Measurements from ENCODE around the gene EID3.

The EID3 gene

GRCh38 chr12:104319028-104319427 lies 15.5 kb downstream of the EID3 start:
- no peaks in the 10 kb centered on the region for H3K9me3 ChIP-seq (ENCODE audit: insufficient read depth, low read length)
- no peak overlapping the region for H3K4me2 ChIP-seq (ENCODE audit: low read depth, low read length, poor library complexity, severe bottlenecking)
- no peaks in the 10 kb centered on the region for H3F3A ChIP-seq (ENCODE audit: insufficient read depth)
- no peak overlapping the region for H3K27ac ChIP-seq (ENCODE audit: low read depth, low read length)
- H3K79me2 ChIP-seq (ENCODE audit: insufficient read depth, low read length) = no peaks in the 10 kb centered on the region
- H4K20me1 ChIP-seq (ENCODE audit: low read depth, low read length) = no peaks in the 10 kb centered on the region
- H3K36me3 ChIP-seq (ENCODE audit: low read length) = peaks cover 53% of the 10 kb centered on the region
- TF ChIP-seq CTCF (IDR thresholded peaks at IDR 0.05; ENCODE audit: insufficient read depth, low read length, poor library complexity, severe bottlenecking) (no peak), EZH2phosphoT487 (conservative IDR thresholded peaks at IDR 0.05; ENCODE audit: low read length) (no peak)
- H3K4me3 ChIP-seq (ENCODE audit: insufficient read depth, low read length, poor library complexity, severe bottlenecking) = no peak overlapping the region
- H2AFZ ChIP-seq (ENCODE audit: low read depth, low read length, severe bottlenecking) = no peak overlapping the region
- H3K9me2 ChIP-seq (replicated peaks; ENCODE audit: insufficient read depth, low read length) = no peaks in the 10 kb centered on the region
- no peak overlapping the region for H3K9ac ChIP-seq (ENCODE audit: low read length)
- no peaks in the 10 kb centered on the region for H3K27me3 ChIP-seq (ENCODE audit: low read length)

GRCh38 chr12:104319918-104320626 lies 16.5 kb downstream of the EID3 start:
- H3K9me3 ChIP-seq (ENCODE audit: insufficient read depth, low read length) = no peaks in the 10 kb centered on the region
- H3K9ac ChIP-seq (ENCODE audit: low read length) = no peak overlapping the region
- H2AFZ ChIP-seq (ENCODE audit: low read depth, low read length, severe bottlenecking) = no peak overlapping the region
- no peak overlapping the region for H3K4me3 ChIP-seq (ENCODE audit: insufficient read depth, low read length, poor library complexity, severe bottlenecking)
- H3K36me3 ChIP-seq (ENCODE audit: low read length) = peaks cover 50% of the 10 kb centered on the region
- no peaks in the 10 kb centered on the region for H3F3A ChIP-seq (ENCODE audit: insufficient read depth)
- no peak overlapping the region for H3K4me2 ChIP-seq (ENCODE audit: low read depth, low read length, poor library complexity, severe bottlenecking)
- TF ChIP-seq EZH2phosphoT487 (conservative IDR thresholded peaks at IDR 0.05; ENCODE audit: low read length) (no peak), CTCF (IDR thresholded peaks at IDR 0.05; ENCODE audit: insufficient read depth, low read length, poor library complexity, severe bottlenecking) (no peak)
- no peaks in the 10 kb centered on the region for H3K79me2 ChIP-seq (ENCODE audit: insufficient read depth, low read length)
- no peaks in the 10 kb centered on the region for H3K27me3 ChIP-seq (ENCODE audit: low read length)
- H4K20me1 ChIP-seq (ENCODE audit: low read depth, low read length) = no peaks in the 10 kb centered on the region
- no peak overlapping the region for H3K27ac ChIP-seq (ENCODE audit: low read depth, low read length)
- no peaks in the 10 kb centered on the region for H3K9me2 ChIP-seq (replicated peaks; ENCODE audit: insufficient read depth, low read length)

GRCh38 chr12:104320627-104321024 lies 17.1 kb downstream of the EID3 start:
- no peak overlapping the region for H3K27ac ChIP-seq (ENCODE audit: low read depth, low read length)
- H3K79me2 ChIP-seq (ENCODE audit: insufficient read depth, low read length) = no peaks in the 10 kb centered on the region
- no peak overlapping the region for H3K4me2 ChIP-seq (ENCODE audit: low read depth, low read length, poor library complexity, severe bottlenecking)
- H3K9me2 ChIP-seq (replicated peaks; ENCODE audit: insufficient read depth, low read length) = no peaks in the 10 kb centered on the region
- no peak overlapping the region for H3K4me3 ChIP-seq (ENCODE audit: insufficient read depth, low read length, poor library complexity, severe bottlenecking)
- no peaks in the 10 kb centered on the region for H3K9me3 ChIP-seq (ENCODE audit: insufficient read depth, low read length)
- H3F3A ChIP-seq (ENCODE audit: insufficient read depth) = no peaks in the 10 kb centered on the region
- no peaks in the 10 kb centered on the region for H3K27me3 ChIP-seq (ENCODE audit: low read length)
- TF ChIP-seq EZH2phosphoT487 (conservative IDR thresholded peaks at IDR 0.05; ENCODE audit: low read length) (no peak), CTCF (IDR thresholded peaks at IDR 0.05; ENCODE audit: insufficient read depth, low read length, poor library complexity, severe bottlenecking) (no peak)
- no peaks in the 10 kb centered on the region for H4K20me1 ChIP-seq (ENCODE audit: low read depth, low read length)
- peaks cover 48% of the 10 kb centered on the region for H3K36me3 ChIP-seq (ENCODE audit: low read length)
- H3K9ac ChIP-seq (ENCODE audit: low read length) = no peak overlapping the region
- H2AFZ ChIP-seq (ENCODE audit: low read depth, low read length, severe bottlenecking) = no peak overlapping the region
